B cell (primary cell): ENCODE measurements around the gene PLXNA3. TPM values are rescaled to one million over a fixed set of nuclear protein-coding genes. Genes with fewer than 3 reads are reported as not detected.

Experiments used
- ATAC-seq: fragments of 200-7000 bp; cut with Tn5 transposase; one replicate; pipeline ENCODE4 v1.10.0; 2021; ENCODE audit warnings: low read depth, mild to moderate bottlenecking, moderate number of reproducible peaks, moderate library complexity
- CTCF ChIA-PET: fragments of 350-600 bp; sonication (Branson Sonifier 250); formaldehyde crosslinking; loops from one replicate; lab custom pipeline; 2021; ENCODE audit warnings: antibody characterized with exemption, inconsistent platforms; lab: Charles Lee
- POLR2A ChIA-PET: fragments of 350-600 bp; sonication (Branson Sonifier 250); formaldehyde crosslinking; loops from one replicate; lab custom pipeline; 2021; ENCODE audit warnings: antibody characterized with exemption; lab: Charles Lee
- DNase-seq: peaks from one replicate; pipeline ENCODE4 v3.0.0; 2013
- H2AFZ ChIP-seq: 2 replicates; pipeline ENCODE4 v1.6.1; 2012; ENCODE audit warnings: mild to moderate bottlenecking, low read depth, low read length; ENCODE audit not compliant: insufficient read depth, poor library complexity, severe bottlenecking
- H3K27ac ChIP-seq, 2 donors: 1 replicate in 1 of 2; 2 replicates in 1 of 2; pipeline ENCODE4 v1.5.1; 2012 to 2013; ENCODE audit warnings: low read length in 2 of 2, mild to moderate bottlenecking in 2 of 2, moderate library complexity in 1 of 2
- H3K27me3 ChIP-seq, 4 experiments: fragments of 200-600 bp in 1 of 4; sonication (generic) in 1 of 4; replicated peaks in 1 of 4; 1 replicate in 2 of 4; 2 replicates in 2 of 4; pipeline versions ENCODE4 v1.6.1 to v1.7.0; 2013 to 2016; ENCODE audit warnings: low read length in 3 of 4, mild to moderate bottlenecking in 2 of 4, mixed read lengths in 1 of 4, moderate library complexity in 1 of 4; ENCODE audit not compliant: insufficient read depth in 4 of 4, control insufficient read depth in 3 of 4; ENCODE audit errors: control extremely low read depth in 1 of 4
- H3K36me3 ChIP-seq, 2 experiments: replicated peaks in 1 of 2; 1 replicate in 1 of 2; 2 replicates in 1 of 2; pipeline versions ENCODE4 v1.6.1 to v1.7.1; 2013; ENCODE audit warnings: low read length in 1 of 2; ENCODE audit not compliant: insufficient read depth in 2 of 2, control insufficient read depth in 1 of 2; ENCODE audit errors: control extremely low read depth in 1 of 2, extremely low read depth in 1 of 2
- H3K4me1 ChIP-seq, 2 donors: fragments of 200-600 bp in 1 of 2; sonication (generic) in 1 of 2; 1 replicate in 1 of 2; 2 replicates in 1 of 2; pipeline versions ENCODE4 v1.5.1 to v1.6.1; 2013 to 2017; ENCODE audit warnings: low read length in 2 of 2; ENCODE audit not compliant: control insufficient read depth in 2 of 2, insufficient read depth in 2 of 2
- H3K4me2 ChIP-seq: replicated peaks from 2 replicates; pipeline ENCODE3; 2012; ENCODE audit warnings: mild to moderate bottlenecking, low read depth, low read length; ENCODE audit not compliant: poor library complexity, severe bottlenecking
- H3K4me3 ChIP-seq, 5 experiments: fragments of 200-600 bp in 1 of 5; sonication (generic) in 1 of 5; 1 replicate in 3 of 5; 2 replicates in 2 of 5; pipeline versions ENCODE4 v1.5.1 to v1.7.0; 2011 to 2016; ENCODE audit warnings: low read length in 4 of 5, mild to moderate bottlenecking in 4 of 5, low read depth in 2 of 5, control low read depth in 1 of 5, moderate library complexity in 1 of 5; ENCODE audit not compliant: insufficient read depth in 1 of 5; ENCODE audit errors: control extremely low read depth in 1 of 5, extremely low read depth in 1 of 5
- H3K79me2 ChIP-seq: fragments of 200-600 bp; sonication (generic); one replicate; pipeline ENCODE4 v1.6.0; 2016; ENCODE audit warnings: low read length; ENCODE audit not compliant: control insufficient read depth, insufficient read depth
- H3K9ac ChIP-seq: fragments of 200-600 bp; sonication (generic); 2 replicates; pipeline ENCODE4 v1.6.1; 2017; ENCODE audit warnings: mild to moderate bottlenecking, low read length, moderate library complexity
- H3K9me3 ChIP-seq, 3 donors: one replicate each; pipeline versions ENCODE4 v1.6.1 to v1.7.1; 2013; ENCODE audit warnings: low read length in 2 of 3; ENCODE audit not compliant: control insufficient read depth in 2 of 3, insufficient read depth in 1 of 3; ENCODE audit errors: control extremely low read depth in 1 of 3
- H4K20me1 ChIP-seq: 2 replicates; pipeline ENCODE4 v1.6.0; 2012; ENCODE audit warnings: mild to moderate bottlenecking, low read length; ENCODE audit not compliant: insufficient read depth, control insufficient read depth, poor library complexity, severe bottlenecking
- H3K27ac Mint-ChIP-seq: one replicate; pipeline ENCODE4 v1.8.0; 2021; ENCODE audit warnings: mixed read lengths
- H3K27me3 Mint-ChIP-seq: one replicate; pipeline ENCODE4 v1.8.0; 2021; ENCODE audit warnings: mixed read lengths
- H3K4me1 Mint-ChIP-seq: one replicate; pipeline ENCODE4 v1.8.0; 2021; ENCODE audit warnings: mixed read lengths
- H3K4me3 Mint-ChIP-seq: one replicate; pipeline ENCODE4 v1.8.0; 2021; ENCODE audit warnings: mixed read lengths
- H3K9me3 Mint-ChIP-seq: one replicate; pipeline ENCODE4 v1.8.0; 2022; ENCODE audit warnings: mixed read lengths; ENCODE audit not compliant: insufficient read depth
- CTCF ChIP-seq: fragments of 200-600 bp; IDR thresholded peaks from one replicate; pipeline ENCODE4 v1.8.0; 2022; ENCODE audit warnings: antibody characterized with exemption, mild to moderate bottlenecking
- EZH2 ChIP-seq: IDR thresholded peaks from 2 replicates; pipeline ENCODE4 v1.6.1; 2012; ENCODE audit warnings: borderline replicate concordance, low read depth, mild to moderate bottlenecking, moderate library complexity, low read length; ENCODE audit not compliant: insufficient read depth, poor library complexity, severe bottlenecking
- WGBS: methylation state at CpG from one replicate; pipeline ENCODE4 v1.1.5; 2013; ENCODE audit warnings: missing lambda C conversion rate; ENCODE audit not compliant: insufficient coverage; 5-methylcytosine and 5-hydroxymethylcytosine counted together
- intact Hi-C: fragments of 100-400 bp; cut with micrococcal nuclease; formaldehyde crosslinking; loops from one replicate; pipeline ENCODE4 v1.10.0; 2022
- polyA plus RNA-seq: library from polyadenylated mRNA; depleted of rRNA; stranded (reverse); fragments of >200 nt; gene quantifications from 2 replicates; pipeline ENCODE4 v1.2.3, GENCODE V29; 2012
- total RNA-seq, 2 donors: library from RNA; stranded (reverse); fragments of 120-200 nt in 1 of 2; gene quantifications; 1 replicate in 1 of 2; 2 replicates in 1 of 2; pipeline versions ENCODE4 v1.2.3 to v1.2.4, GENCODE V29; 2013 to 2022

Gene PLXNA3
- total and polyA plus RNA-seq, 2 donors (not counting 1 experiment from before 2014, with no cell fraction given): 68.6 to 114 TPM

GRCh38 chrX:154458954-154459778 lies 1.1 kb downstream of the PLXNA3 start:
- H3K27ac Mint-ChIP-seq: peak overlapping the region; percentile 73
- TF ChIP-seq CTCF: no peak
- no peak for TF ChIP-seq EZH2
- WGBS: 56% methylated on average over 5 of the region's 15 CpGs
- ChIA-PET CTCF (interaction anchor here (1.0 to 2.5 kb wide), 4 partner anchors 8 to 68 kb away, joined by 3 to 8 read pairs (median 3); partner anchors contain the start of gene SLC10A3), POLR2A (interaction anchor here (0.6 to 2.2 kb wide), 9 partner anchors 16 to 1518 kb away, joined by 3 to 7 read pairs (median 4); partner anchors contain the start of genes LAGE3, RPL10, TAFAZZIN and UBL4A)
- H3K27me3 ChIP-seq: no peaks in the 10 kb centered on the region
- peaks cover 0 to 5% of the 10 kb centered on the region in 2 experiments for H3K36me3 ChIP-seq
- H3K4me2 ChIP-seq: peak overlapping the region; percentile 85
- H3K9me3 Mint-ChIP-seq: no peaks in the 10 kb centered on the region
- peak overlapping the region; percentile 64 for H3K9ac ChIP-seq
- no peaks in the 10 kb centered on the region for H3K9me3 ChIP-seq
- DNase-seq: peak; percentile 23
- H3K4me3 Mint-ChIP-seq: peak overlapping the region; percentile 85
- H3K4me1 Mint-ChIP-seq: peaks cover 14% of the 10 kb centered on the region
- intact Hi-C loops: loop anchor here (5.0 kb wide), 3 partner anchors 33 to 58 kb away; partner anchors contain the start of genes FAM3A, SLC10A3 and TAFAZZIN
- H3K27me3 Mint-ChIP-seq: no peaks in the 10 kb centered on the region
- peak overlapping the region in 4 of 5 experiments; percentile 51 to 69 (median 63) for H3K4me3 ChIP-seq
- no peak overlapping the region for H3K27ac ChIP-seq
- peak overlapping the region; percentile 38 for H2AFZ ChIP-seq
- peaks cover 22% of the 10 kb centered on the region for H3K79me2 ChIP-seq
- peak; percentile 20 for ATAC-seq
- peaks cover 6 to 18% of the 10 kb centered on the region in 2 donors for H3K4me1 ChIP-seq
- no peaks in the 10 kb centered on the region for H4K20me1 ChIP-seq
